Loucy (cell line): ENCODE measurements around the gene TWNK.

Experiments
- H2AFZ ChIP-seq: fragments of 200-600 bp; sonication (generic); 2 replicates; pipeline ENCODE4 v1.6.0; 2016; ENCODE audit warnings: antibody characterized with exemption, mild to moderate bottlenecking, low read length, moderate library complexity
- H3F3A ChIP-seq: fragments of 200-600 bp; 2 replicates; pipeline ENCODE4 v1.6.0; 2016; ENCODE audit warnings: antibody characterized with exemption, low read depth, mild to moderate bottlenecking
- H3K27me3 ChIP-seq: fragments of 200-600 bp; sonication (generic); 2 replicates; pipeline ENCODE4 v1.6.1; 2014; ENCODE audit warnings: low read length, mild to moderate bottlenecking; ENCODE audit not compliant: insufficient read depth, poor library complexity, severe bottlenecking
- H3K36me3 ChIP-seq: fragments of 200-600 bp; sonication (generic); 2 replicates; pipeline ENCODE4 v1.6.1; 2016; ENCODE audit warnings: low read length; ENCODE audit not compliant: insufficient read depth
- H3K4me1 ChIP-seq: fragments of 200-600 bp; sonication (generic); 2 replicates; pipeline ENCODE4 v1.5.1; 2014; ENCODE audit warnings: low read length, mild to moderate bottlenecking; ENCODE audit not compliant: insufficient read depth, poor library complexity, severe bottlenecking
- H3K4me2 ChIP-seq: fragments of 200-600 bp; sonication (generic); 2 replicates; pipeline ENCODE4 v1.6.0; 2014; ENCODE audit warnings: antibody characterized with exemption, low read length, low read depth, mild to moderate bottlenecking; ENCODE audit not compliant: poor library complexity, severe bottlenecking
- H3K4me3 ChIP-seq: fragments of 200-600 bp; sonication (generic); 2 replicates; pipeline ENCODE4 v1.5.1; 2014; ENCODE audit warnings: low read length, mild to moderate bottlenecking, mixed read lengths; ENCODE audit not compliant: poor library complexity, severe bottlenecking
- H3K79me2 ChIP-seq: fragments of 200-600 bp; sonication (generic); 2 replicates; pipeline ENCODE4 v1.6.1; 2014; ENCODE audit warnings: low read length; ENCODE audit not compliant: insufficient read depth
- H3K9ac ChIP-seq: fragments of 200-600 bp; sonication (generic); 2 replicates; pipeline ENCODE4 v1.6.0; 2014; ENCODE audit warnings: mild to moderate bottlenecking, low read depth, low read length, moderate library complexity; ENCODE audit not compliant: poor library complexity, severe bottlenecking
- H3K9me2 ChIP-seq: fragments of 200-600 bp; sonication (generic); replicated peaks from 2 replicates; pipeline ENCODE4 v1.6.1; 2016; ENCODE audit warnings: low read depth, low read length, mixed read lengths
- H3K9me3 ChIP-seq: fragments of 200-600 bp; sonication (generic); 2 replicates; pipeline ENCODE4 v1.6.1; 2014; ENCODE audit warnings: mild to moderate bottlenecking, antibody characterized with exemption, low read length, low read depth; ENCODE audit not compliant: insufficient read depth
- H4K20me1 ChIP-seq: fragments of 200-600 bp; sonication (generic); 2 replicates; pipeline ENCODE4 v1.6.0; 2014; ENCODE audit warnings: antibody characterized with exemption, low read length, mild to moderate bottlenecking; ENCODE audit not compliant: insufficient read depth, poor library complexity, severe bottlenecking
- CTCF ChIP-seq: fragments of 200-600 bp; sonication (generic); conservative IDR thresholded peaks from 2 replicates; pipeline ENCODE4 v1.5.1; 2014; ENCODE audit warnings: mild to moderate bottlenecking, antibody characterized with exemption, low read length
- EZH2phosphoT487 ChIP-seq: fragments of 200-600 bp; IDR thresholded peaks from 2 replicates; pipeline ENCODE4 v1.6.1; 2018; ENCODE audit warnings: antibody characterized with exemption, mild to moderate bottlenecking, moderate library complexity, borderline replicate concordance

Gene TWNK

DNA sequence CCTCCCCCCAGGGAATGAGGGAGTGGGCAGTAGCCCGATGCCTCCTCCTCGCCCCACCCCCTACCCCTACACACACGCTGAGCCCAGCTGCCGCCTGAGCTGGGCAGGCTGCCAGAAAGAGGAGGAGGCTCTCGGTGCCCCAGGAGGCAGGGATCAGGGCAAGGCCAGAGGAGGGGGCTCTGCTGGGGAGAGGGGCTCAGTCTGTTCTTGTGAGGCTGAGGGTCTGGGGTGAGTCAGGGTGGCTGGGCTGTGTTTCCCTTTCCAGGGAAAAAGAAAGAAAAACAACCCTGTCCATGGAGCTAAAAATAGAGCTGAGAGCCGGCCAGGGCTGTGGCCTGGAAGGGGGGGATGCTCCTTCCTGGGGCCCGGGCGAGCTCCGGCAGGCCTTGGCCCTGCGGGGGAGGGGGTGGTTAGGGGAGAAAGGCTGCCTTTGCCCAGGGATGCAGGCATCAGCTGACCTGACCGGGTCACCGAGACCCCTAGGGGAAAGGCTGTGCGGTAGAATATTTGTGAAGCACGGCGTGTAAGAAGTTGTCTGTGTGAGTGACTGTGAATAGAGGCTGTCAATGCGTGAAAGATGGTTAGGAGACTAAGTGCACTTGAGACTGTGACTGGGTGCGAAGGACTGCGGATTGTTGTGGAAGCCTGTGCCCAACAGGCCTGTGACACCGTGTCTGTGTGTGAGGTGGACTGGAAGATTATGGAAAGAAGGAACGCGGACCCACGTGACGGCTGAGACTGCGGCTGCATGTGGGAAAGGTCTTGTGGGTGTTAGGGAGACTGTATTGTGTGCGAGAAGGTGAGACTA, 11.0 kb downstream of the TWNK start:
- Histone ChIP-seq H3K4me2 (peak overlapping the region; percentile 98), H3K79me2 (peaks cover 43% of the 10 kb centered on the region), H3K9me3 (no peaks in the 10 kb centered on the region), H4K20me1 (peaks cover 4% of the 10 kb centered on the region), H3K9me2 (no peaks in the 10 kb centered on the region), H3K36me3 (no peaks in the 10 kb centered on the region; the same call in 1 of the 2 replicates), H3K27me3 (no peaks in the 10 kb centered on the region), H3F3A (no peaks in the 10 kb centered on the region), H3K9ac (peak overlapping the region; percentile 84), H3K4me1 (peaks cover 37% of the 10 kb centered on the region), H3K4me3 (peak overlapping the region; percentile 91), H2AFZ (peak overlapping the region; percentile 99)
- TF ChIP-seq CTCF = no peak
- TF ChIP-seq EZH2phosphoT487 = no peak

DNA sequence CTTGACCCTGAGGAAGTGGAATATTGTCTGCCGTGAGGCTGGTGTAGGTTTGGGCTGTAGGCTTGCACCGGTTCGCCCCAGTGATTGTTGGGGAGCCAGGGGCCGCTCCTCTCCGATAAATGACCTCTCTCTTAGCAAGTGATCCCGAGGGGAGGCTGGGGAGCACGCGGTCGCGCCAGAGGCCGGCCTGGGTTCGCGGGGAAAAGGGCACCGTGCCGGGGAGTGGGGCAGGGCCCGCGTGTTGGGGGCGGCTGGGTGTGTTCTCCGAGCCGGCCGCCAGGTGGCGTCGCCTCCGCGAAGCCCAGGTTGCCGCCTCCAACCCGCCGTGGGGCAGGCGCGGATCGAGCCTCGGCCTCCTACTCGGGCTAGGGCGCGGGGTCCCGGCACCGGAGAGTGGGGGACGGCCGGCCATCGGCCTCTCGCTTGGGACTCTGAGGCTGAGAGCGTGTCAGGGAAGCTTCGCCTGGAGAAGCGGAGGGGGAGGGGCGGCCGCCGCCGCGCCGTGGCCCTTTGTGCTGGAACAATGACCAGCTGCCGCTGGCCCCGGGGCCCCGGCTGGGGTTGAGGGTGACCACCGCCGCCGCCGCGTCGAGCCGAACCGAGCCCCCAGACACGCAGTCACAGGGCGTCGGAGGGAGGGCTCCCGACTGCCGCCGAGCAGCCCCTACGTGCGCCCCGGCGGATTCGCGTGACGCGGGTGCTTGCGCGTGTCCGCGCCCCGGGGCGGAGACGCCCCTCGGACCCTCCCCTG, 11.8 kb downstream of the TWNK start:
- H3K79me2 ChIP-seq = peaks cover 43% of the 10 kb centered on the region
- H3F3A ChIP-seq = no peaks in the 10 kb centered on the region
- no peak for TF ChIP-seq EZH2phosphoT487
- TF ChIP-seq CTCF = peak; percentile 68
- peak overlapping the region; percentile 91 for H3K4me3 ChIP-seq
- no peaks in the 10 kb centered on the region for H3K9me3 ChIP-seq
- peak overlapping the region; percentile 84 for H3K9ac ChIP-seq
- H3K4me1 ChIP-seq = peaks cover 37% of the 10 kb centered on the region
- peaks cover 4% of the 10 kb centered on the region for H4K20me1 ChIP-seq
- H3K4me2 ChIP-seq = peak overlapping the region; percentile 98
- no peaks in the 10 kb centered on the region for H3K9me2 ChIP-seq
- peak overlapping the region; percentile 99 for H2AFZ ChIP-seq
- no peaks in the 10 kb centered on the region; the same call in 1 of the 2 replicates for H3K36me3 ChIP-seq
- no peaks in the 10 kb centered on the region for H3K27me3 ChIP-seq

- no peaks in the 10 kb centered on the region for H3F3A ChIP-seq
- TF ChIP-seq CTCF = no peak
- TF ChIP-seq EZH2phosphoT487 = no peak
- H3K27me3 ChIP-seq = no peaks in the 10 kb centered on the region
- peaks cover 43% of the 10 kb centered on the region for H3K79me2 ChIP-seq
- peak within 1 kb of the TSS; percentile 98 for H3K4me2 ChIP-seq
- H3K9me3 ChIP-seq = no peaks in the 10 kb centered on the region
- peaks cover 37% of the 10 kb centered on the region for H3K4me1 ChIP-seq
- peak within 1 kb of the TSS; percentile 92 for H3K9ac ChIP-seq
- no peaks in the 10 kb centered on the region; the same call in 1 of the 2 replicates for H3K36me3 ChIP-seq
- peak within 1 kb of the TSS; percentile 99 for H2AFZ ChIP-seq
- peaks cover 4% of the 10 kb centered on the region for H4K20me1 ChIP-seq
- H3K9me2 ChIP-seq = no peaks in the 10 kb centered on the region
- H3K4me3 ChIP-seq = peak within 1 kb of the TSS; percentile 91
Measured at GRCh38 chr10:100999742-101000126, 12.4 kb downstream of the TWNK start, which contains the start of gene LZTS2. LZTS2 (plus strand) TSS chr10:100999808; CDS start chr10:101002539, 2,731 bp downstream.
